GM20000 (cell line): ENCODE measurements around the gene RORC.

Source experiments
- DNase-seq: peaks from one replicate; pipeline ENCODE4 v3.0.0; 2012; ENCODE audit warnings: low spot score
- TF ChIP-seq, protein P1 (sequence below): IDR thresholded peaks from 2 replicates; pipeline ENCODE4 v1.5.1; 2012; ENCODE audit warnings: mild to moderate bottlenecking, control low read depth; ENCODE audit errors: extremely low read depth, missing control alignments

RORC gene

DNA sequence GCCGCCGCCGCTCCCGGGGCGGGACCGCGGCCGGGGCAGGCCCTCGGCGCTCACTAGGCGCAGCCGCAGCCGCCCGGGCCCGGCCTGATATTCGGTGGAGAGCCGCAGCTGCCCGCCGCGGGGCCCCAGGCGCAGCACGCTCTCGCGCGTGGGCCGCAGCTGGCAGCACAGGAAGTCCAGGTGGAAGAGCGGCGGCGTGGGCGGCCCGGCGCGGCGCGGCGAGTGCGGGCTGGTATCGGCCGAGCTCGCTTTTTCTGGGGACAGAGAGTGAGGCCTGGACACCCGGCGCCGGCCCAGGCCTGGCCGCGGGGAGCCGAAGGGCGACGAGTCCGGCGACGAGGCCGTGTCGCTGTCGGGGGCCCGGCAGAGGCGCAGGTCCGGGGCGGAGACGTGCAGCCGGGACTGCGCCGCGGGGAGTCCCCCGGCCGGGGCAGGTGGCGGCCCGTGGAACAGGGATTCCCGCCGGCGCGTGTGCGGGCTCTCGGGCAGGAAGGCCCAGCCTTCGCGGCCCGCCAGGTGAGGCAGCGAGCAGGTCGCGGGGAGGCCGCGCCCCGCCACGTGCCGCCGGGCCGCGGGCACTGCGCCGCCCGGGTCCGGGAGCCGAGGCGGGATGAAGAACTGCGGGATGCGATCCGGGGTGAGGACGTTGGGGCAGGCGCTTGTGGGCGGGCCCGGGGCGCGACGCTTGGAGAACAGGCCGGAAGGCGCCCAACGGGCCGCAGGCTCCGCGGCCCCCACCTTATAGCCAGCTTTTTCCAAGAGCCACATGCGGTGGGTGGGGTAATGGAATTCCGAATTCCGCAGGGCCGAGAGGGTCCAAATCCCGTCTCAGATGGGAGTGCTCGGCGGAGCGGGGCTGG, 6.8 kb upstream of the RORC start:
- TF ChIP-seq, protein P1, sequence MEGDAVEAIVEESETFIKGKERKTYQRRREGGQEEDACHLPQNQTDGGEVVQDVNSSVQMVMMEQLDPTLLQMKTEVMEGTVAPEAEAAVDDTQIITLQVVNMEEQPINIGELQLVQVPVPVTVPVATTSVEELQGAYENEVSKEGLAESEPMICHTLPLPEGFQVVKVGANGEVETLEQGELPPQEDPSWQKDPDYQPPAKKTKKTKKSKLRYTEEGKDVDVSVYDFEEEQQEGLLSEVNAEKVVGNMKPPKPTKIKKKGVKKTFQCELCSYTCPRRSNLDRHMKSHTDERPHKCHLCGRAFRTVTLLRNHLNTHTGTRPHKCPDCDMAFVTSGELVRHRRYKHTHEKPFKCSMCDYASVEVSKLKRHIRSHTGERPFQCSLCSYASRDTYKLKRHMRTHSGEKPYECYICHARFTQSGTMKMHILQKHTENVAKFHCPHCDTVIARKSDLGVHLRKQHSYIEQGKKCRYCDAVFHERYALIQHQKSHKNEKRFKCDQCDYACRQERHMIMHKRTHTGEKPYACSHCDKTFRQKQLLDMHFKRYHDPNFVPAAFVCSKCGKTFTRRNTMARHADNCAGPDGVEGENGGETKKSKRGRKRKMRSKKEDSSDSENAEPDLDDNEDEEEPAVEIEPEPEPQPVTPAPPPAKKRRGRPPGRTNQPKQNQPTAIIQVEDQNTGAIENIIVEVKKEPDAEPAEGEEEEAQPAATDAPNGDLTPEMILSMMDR: no peak
- peak; percentile 84 for DNase-seq

DNA sequence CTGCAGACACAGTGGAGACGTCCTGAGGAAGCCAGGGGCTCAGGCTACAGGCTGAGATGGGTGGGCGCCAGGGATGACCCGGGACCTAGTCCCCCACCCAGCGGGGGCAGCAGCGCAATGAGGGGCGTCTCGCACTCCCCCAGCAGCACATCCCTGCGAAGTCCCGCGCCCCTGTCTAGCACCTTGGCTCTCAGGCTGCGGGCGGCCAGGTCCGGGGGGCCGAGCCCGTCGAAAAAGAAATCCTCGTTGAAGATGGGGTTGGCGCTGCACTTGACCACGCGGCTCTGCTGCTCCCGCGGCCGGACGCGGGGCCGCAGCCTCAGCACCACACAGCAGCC, 6.3 kb upstream of the RORC start:
- TF ChIP-seq, protein P1: no peak
- DNase-seq: no peak

DNA sequence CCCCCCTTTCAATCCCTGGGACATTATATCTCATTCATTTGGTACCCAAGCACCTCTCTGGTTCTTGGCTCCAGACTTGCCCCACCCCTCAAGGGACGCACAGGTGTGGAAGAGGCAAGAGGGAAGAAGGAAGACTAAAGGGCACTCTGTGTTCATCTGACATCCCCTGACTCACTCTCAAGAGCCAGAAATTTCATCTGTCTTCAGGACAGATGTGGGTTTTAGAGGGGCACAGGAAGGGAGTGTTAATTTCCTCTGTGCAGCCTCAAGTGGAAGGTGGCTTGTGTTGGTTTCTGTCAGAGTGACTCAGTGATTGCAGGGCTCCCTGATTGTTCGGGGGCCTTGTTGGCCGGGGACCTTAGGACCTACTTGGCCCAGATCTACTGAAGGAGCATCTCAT, 5.6 kb upstream of the RORC start:
- no peak for DNase-seq
- TF ChIP-seq, protein P1: no peak

DNA sequence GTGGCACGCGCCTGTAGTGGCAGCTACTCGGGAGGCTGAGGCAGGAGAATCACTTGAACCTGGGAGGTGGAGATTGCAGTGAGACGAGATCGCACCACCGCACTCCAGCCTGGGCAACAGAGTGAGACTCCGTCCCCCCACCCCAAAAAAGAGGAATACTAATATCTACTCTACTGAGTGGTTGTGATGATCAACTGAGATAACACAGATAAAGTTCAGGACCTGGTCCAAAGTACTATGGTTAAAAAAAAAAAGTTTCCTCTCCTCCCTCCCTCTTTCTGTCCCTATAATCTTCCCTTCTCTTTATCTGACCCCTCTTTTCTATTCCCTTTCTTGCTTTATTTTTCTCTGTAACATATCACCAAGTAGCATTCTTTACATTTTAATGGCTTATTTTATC, 4.0 kb upstream of the RORC start:
- TF ChIP-seq, protein P1: no peak
- no peak for DNase-seq

DNA sequence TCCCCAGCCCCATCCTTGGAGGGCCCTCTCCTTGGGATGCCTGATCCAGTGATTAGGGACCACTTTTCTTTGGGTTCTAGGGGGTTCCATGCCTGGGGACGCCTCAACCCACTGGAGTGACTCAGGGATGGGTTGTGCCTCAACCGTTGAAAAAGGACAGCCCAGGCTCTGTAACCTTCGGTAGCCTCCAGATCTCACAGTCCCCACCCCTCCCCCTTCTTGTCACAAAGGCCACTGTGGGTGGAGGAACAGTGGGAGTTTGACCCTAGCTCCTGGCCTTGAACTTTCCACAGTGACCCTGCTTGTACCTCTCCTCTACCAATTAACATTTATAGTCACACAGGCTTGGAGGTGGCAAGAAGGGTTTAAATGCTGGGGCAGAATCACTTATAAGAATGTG, 2.6 kb upstream of the RORC start:
- TF ChIP-seq, protein P1: no peak
- DNase-seq: no peak

DNA sequence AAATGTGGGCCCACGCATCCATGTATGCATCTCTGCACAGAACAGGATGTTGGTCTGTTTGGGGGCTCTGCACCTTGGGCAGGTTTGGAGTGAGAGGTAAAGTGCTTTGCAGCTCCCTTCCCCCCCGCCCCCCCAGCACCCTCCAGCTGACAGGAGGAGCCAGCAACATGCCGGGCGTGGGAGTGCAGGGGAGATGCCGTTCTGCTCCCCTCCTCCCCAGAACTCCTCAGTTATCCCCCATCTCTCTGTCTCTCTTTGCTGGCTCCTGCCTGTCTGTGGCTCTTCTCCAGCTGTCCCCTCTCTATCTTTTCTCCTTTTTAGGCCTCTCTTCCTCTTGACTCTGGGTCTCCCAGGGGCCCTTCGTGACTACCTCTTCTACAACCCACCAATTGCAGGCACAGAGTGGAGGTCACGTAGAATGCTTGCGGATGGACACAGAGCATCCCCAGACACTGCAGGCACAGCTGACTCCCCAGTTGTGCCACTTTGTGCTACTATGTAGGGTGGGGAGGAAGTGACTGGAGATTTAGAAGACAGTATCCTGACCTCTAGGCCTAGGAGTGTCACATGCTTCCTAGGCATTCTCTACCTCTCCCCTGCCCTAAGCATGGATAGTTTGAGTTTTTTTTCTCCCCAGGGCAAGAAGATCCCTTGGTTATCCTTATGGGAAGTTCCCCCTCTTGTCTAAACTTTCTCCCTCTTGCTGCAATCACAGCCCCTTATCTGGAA, 1.7 kb upstream of the RORC start:
- no peak for DNase-seq
- TF ChIP-seq, protein P1: no peak

DNA sequence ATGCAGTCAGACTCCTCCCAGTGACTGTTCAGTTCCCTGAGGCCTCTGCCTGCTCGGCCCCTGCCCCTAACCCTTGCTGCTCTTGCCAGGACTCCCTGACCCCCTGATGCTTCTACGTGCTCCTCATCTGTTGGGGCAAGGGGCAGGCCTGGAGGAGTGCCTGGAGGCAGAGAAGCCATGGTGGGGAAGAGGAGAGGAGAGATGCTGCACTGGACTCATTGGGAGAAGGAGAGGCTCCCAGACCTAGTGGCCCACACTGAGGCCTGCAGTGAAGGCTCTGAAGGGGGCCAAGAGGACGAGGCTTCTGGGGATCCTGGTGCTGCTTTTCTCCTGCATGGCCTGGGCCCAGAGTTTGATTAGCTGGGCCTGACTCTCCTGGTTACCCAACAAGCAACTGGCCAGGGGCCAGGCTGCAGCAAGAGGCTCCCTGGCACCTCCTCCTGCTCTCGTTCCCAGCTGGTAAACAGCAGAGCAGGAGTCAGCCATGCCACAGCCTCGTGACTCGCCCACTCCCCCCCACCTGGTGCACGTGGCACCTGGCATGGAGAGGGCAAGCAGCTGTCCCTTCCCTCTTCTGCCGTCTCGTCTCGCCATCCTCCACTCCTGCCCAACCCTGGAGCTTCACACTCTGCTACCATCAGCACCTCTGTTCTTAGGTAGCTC, 847 bp upstream of the RORC start:
- TF ChIP-seq, protein P1: no peak
- DNase-seq: no peak
